Amniotic stem cell (primary cell): Measurements from ENCODE around the gene ASPN.

ENCODE experiments used
- DNase-seq: peaks from one replicate; lab custom pipeline; 2025; lab: John Stamatoyannopoulos, UW

Gene ASPN

DNA sequence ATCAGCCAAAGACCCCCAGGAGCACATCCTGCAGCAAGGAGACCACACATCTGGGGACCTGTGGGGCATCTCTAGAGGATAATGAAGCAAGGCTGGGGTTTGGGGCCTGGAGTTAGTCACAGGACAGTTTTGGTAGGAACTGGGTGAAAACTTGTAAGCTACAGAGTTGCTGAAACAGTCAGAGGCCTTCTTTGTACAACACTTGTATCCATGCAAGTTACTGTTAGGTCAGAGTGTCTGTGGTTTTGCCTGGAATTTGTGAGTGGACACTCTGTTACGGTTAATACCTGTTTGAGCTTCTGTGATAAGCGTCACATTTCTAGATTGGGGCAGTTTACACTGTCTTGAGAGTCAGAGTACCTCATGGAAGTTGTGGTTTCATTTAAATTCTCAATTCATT lies 22.6 kb upstream of the ASPN start:
- no peak for DNase-seq

DNA sequence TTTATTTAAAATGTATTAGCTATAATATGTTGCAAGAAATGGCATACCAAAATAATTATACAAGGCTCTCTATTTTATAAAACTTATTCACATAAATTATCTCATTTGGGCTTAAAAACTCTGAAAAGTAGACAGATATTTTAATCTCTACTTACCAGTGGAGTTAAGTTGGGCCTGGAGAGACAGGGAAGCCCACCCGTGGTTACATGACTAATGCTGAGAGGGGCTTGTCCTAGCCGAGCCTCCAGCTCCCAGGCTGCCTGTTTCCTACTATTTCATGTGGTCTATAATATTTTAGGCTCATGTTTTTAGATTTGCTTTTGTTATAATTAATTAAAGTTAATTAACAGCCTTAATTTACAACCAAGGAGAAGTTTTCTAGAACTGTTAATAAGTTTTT lies 20.9 kb upstream of the ASPN start:
- no peak for DNase-seq

DNA sequence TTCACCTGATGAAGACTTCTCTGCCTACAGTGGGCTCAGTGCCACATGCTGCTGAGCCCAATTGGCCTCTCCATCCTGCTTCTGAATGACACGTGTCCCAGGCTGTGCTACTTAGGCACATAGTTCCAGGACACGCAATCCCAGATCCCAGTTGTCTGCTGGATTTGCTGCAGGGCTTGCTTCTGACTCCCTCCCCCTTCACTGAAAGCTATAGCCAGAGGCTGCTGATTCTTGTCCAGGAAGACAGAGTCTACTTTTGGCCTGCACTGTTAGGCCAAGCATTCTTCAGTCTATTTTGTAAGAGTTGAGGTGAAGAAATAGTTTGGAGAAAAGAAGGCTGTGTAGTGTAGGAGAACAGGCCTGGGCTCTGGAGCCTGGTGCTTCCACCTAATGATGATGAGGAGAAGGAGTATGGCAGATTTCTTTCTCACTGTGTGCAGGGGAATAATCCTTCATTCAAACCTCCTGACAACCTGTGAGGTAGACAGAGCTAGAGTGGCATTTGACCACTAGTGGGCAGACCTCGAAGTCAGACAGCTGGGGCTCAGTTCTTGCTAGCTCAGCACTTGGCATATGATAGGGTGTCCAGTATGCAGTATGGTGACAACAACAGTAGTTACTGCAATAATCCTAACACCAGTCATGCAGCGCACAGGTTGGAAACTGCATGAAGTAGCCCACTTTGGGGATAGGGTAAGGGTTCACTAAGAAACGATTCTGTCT lies 19.5 kb upstream of the ASPN start:
- no peak for DNase-seq

DNA sequence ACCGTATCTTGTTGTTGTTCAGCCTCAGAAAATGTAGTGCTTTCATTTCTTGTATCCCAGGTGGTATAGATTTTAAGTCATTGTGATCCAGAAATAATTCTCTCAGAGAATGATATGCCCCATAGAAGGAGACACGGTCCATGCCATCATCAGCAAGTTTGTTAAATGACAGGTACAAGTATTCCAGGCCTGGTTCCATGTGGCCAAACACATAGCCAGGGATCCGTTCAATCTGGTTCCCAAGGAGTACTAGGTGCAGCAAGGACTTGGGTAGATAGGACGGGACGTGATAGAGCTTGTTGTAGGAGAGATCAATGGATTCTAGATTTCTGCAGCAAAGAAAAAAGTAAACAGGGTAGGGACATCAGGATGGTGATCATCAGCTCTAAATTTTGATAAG lies 18.4 kb upstream of the ASPN start:
- DNase-seq: no peak

DNA sequence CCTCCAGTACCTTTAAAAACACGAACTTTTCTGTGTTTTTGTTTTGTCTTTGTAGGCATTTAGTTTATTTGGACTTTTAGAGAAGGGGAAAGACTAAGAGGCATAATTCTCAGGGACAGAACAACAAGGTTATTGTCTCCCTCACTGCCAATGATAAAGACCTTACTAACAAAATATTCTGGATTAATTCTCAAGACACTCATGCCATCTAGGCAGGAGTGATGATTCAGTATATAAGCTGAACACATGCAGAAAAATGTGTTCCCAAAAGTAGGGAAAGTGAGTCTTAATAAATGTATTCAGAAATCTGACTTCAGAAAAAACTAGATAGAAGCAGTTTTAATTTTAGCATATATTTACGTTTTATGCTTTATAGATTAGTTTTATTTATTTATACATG lies 17.4 kb upstream of the ASPN start:
- no peak for DNase-seq

DNA sequence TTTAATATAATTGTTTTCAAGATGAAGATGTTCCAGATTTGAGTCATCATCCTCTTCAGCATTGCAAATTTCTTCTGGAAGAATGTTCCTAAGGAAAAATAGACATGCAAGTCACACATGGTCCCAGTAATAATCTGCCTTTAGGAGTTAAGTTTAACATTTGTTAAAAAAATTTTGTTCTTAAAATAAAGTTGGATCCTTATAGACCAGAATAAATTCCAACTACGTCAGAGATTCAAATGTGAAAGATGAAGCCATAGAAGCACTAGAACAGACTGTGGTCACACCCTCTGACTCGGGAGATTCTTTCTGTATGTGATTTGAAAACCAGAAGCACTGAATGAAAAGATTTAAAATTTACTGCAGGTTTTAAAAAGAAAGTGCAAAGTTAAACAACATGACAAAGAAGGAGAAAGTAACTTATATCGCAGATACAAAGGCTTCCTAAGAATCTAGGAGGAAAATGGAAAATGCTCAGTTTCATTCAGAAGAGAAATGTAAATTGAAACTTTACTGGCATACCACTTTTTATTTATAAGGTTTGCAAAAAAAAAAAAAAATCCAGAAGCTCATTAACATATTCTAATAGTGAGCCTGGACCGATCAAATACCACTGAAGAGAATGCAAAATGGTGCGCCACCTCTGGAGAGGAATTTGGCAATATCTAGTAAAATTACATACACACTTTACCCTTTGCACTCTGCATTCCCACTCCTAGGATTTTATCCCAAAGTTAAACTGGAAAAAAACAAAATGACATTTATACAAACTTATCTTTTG lies 14.3 kb upstream of the ASPN start:
- DNase-seq: no peak

DNA sequence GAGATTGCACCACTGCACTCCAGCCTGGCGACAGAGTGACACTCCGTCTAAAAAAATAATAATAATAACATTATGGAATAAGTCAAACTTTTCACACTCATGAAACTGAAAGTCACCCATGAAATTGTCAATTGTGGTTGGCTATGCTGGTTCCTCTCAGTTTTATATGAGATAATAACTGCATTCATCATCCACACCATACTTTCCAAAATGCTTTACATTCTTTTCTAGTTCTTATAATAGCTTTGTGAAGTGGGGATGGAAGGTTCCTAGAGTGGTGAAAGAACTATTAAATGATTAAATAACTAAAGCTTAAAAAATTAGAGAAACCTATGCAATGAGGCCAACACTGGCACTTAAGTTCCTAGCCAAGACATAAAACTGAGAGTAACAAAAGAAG lies 12.6 kb upstream of the ASPN start:
- no peak for DNase-seq

DNA sequence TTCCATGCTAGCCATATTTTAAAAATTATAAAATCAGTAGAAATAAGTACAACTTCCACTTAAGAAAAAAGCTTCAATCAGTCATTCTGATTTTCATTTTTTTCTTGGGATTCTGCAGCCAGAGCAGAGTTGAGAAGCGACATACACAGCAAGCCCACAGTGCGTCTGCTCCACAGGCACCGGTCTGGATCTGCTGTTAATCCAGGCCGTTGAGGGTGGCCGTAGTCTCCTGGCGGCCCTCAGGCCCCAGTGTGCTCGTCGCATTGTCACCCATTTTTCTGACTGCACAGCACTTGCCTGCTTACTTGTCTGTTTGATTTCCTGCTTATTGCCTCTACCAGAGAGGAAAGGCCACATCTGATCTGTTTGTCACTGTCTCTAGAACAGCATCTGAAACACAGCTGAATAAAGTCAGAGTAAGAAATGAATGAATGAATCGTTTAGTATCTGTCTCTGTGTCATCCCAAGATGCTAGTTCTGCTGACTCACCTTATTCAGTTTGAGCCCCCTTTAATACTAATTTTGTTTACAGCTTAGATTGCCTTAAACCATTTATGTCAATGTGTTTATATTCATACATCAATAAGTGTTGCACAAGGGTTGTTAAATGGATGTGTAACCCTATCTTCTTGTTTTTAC lies 11.6 kb upstream of the ASPN start:
- no peak for DNase-seq

DNA sequence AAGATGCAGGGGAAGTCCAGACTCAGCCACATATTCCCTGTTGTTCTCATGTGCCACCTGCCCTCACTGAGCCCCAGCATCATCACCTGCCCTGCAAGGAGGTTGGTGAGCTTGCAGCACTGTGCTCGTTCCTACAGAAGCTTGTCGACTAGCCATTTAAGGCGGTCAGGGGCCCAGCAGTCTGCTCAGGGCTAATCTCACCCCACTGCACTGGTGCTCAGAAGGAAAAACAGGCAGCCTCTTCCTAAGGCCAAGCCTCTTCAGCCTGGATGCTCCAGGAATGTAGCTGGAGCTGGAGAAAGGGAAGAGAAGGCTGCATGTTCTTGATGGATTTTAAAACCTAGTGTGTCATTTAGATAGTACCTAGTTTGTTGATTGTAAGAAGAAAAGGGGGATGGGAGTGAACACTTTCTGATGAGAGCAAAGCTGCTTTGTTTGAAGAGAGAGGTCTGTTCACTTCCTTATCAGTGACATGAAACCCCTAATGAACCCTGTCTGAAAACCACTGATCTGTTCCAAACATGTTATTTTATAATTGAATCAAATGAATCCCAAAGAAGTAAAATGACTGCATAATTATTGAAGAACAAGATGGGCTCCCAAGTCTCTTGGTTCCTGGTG lies 10.6 kb upstream of the ASPN start:
- DNase-seq: no peak

DNA sequence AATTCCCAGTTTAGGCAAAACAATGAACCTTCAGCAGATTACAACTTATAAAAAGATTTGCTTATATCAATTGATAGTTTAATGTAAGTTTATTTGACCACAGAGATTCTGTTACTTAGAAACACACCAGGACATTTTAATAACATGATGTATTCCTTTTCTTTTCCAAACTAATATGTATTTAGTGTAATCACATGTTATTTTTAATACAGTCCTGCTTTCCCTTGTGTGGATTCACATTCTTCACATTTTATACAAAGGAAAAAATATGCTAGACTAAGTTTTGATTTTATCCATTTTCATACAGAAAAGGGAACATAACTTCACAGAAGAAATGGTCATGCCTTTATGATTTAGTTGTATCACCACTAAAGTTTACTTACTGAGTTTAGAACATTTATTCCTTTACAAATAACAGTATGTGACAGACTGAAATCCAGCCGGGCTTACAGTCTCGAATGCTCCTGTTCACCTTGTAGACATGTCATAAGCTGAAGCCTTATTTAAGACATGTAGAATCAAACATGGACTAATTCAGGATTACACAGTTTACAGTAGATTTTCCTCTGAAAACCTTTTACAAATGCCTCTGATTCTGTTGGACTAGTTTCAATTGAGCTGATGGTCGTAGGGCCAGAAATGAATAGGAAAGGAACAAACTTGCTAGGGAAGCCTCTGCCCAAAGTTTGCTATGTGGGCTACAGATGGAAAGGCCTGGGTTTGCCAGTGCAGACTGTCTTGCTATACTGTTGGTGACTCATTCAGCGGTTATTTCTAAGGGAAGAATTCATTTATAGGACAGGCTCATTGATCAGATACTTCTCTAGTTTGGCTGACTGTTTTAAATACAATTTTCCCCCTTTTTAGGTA lies 6.6 kb upstream of the ASPN start:
- DNase-seq: no peak

DNA sequence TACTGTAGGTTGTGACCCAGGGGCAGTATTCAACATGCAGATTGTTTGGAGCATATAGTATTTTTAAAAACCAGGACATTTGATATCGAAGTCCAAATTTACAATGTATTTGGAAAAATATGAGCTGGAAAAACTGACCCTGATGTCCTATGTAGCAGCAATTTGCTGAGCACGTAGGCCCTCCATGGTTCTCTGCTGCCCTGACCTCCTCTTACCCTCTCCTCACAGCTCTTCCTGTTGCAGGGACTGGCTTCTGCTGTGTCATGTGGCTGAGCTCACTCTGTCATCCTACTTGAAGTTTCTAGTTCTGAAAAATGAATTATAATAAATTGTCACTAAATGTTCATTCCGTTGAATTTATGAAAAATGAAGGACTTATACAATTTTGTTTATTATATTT lies 4.1 kb upstream of the ASPN start:
- no peak for DNase-seq

DNA sequence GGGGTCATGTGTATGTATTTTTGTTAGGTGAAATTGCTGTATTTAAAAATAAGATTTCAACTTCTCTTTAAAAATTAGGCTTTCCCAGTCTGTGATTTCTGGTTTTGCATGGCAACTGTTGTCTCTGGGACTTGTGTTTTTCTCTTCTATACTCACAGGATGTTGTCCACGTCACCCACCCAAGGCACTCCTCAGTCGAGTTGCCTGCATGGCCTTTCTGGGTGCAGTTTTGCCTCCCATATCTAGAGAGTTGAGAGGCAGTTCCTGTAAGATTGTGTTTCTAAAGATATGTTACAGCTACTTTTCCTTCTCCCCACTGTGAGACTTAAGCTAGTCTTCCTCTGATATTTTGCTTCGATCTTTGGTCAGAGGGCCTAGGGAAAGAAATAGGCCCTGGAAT lies 2.3 kb upstream of the ASPN start:
- DNase-seq: no peak

DNA sequence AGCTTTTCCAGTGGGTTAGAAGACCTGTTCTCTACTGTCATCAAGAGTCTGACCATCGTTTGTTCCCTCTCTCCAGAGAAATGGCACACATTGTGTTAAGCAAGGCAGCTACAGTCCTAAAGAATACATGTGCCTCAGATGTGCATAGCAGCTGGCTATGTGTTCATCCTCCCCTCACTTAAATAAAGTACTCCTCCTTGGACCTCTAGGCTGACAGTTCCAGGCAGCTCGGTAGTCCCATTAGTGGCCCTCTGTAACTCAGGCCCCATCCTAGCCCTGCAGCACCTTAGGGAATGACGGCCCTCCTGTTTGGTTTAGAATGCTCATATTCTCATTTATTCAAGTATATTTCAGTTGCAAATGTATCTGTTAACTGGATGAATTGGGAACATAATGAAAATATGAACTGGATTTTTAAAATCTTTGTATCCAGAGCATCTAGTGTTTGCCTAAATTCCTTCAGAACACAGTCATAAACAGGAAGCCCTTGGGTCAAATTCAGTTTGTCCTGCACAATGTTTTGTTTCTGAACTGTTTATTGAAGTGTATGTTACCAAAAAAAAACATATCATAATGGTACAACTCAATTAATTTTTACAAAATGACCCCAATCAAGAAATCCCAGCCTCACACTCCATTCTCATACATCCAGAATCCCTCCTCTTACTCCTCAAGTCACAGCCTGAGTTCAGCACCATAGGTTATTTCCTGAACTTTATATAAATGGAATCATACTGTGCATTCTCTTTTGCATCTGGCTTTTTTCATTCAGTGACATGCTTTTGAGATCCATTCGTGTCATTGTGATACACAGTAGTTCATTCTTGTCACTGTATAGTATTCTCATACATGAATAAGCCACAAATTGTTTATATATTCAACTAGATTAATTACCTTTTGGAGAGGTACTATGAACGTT lies 1.6 kb upstream of the ASPN start:
- DNase-seq: no peak

DNA sequence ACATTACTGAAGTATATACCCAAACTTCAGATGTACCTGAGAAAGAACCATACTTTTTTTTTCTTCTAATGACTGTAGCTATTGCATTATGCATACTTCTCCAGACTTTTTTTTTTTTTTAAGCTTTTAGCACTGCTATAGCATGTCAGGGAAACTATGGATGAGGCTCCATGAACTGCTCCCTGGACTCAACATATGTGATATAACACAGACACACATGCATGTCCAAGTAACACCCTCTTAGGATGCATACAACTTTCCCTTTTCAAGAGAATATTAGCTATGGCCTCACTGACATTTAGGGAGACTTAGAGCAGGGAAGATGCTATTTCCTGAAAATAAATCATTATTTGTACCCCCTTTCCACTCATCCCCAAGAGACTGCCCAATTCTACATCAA lies 499 bp upstream of the ASPN start:
- DNase-seq: no peak

DNA sequence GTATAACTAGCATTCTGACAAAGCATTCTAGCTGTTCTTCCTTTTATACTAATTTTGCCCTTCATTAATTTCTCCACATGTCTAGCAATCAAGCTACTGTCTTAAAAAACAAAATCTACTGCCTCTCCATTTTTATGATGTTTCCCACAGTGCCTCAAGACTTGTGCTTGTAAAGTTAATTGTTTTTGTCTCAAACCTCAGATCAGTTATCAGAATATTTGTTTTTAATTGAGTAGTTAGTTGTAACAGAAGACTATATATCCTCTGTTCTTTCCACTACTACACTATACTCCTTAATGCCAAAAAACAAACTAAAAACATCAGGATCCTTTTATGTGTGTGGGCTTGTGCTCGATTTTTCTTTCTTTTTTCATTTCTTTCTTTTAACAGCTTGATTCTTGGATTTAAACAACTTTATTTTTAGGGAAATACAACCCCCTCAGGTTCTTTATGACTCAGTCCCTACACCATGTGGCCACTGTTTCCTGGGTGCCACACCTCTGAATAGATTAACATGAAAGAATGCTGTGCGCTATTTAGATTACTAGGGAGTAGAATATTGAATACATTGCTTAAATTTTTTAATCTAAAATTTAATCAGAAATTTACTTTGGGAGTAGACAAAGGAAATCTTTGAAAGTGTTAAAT lies 1.2 kb downstream of the ASPN start:
- DNase-seq: no peak

DNA sequence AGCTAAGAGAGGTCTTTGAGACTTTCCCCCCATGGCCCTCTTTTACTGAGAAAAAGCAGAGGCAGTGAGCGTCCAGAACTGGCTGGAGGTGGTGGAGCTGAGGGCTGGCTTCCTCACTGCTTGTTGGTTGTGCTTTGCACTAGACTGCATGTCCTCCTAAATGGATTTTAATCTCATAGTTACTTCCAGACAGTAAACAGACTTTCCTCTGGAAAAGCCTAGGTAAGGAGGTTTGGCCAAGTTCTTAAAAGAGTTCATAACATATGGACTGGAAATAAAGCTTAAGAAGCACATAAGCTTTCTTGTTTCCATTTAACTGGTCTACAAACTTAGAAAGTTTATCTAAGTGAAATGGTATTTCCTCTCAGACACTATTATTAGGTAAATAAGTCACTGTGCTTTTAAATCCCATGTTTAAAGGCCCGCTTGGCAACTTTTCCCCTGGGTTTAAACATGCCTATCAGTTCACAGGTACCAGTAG lies 2.0 kb downstream of the ASPN start:
- no peak for DNase-seq

DNA sequence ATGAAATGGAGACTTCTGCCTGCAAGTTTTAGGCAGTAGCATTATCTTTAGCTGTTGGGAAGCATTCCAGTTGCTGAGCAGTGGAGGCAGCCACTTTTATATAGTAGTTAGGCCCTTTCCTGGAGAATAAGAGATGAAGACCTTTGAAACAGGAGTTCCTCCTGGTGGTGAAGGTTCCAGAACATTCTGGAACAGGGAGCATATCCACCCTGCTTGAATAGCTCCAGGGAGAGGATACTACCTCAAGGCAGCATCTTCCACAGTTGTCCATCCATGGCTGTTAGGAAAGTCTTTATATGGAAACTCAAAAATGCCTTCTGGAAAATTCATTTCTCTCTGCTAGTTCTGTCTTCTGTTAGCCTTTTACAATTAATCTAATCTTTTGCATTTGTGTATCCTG lies 3.0 kb downstream of the ASPN start:
- no peak for DNase-seq

DNA sequence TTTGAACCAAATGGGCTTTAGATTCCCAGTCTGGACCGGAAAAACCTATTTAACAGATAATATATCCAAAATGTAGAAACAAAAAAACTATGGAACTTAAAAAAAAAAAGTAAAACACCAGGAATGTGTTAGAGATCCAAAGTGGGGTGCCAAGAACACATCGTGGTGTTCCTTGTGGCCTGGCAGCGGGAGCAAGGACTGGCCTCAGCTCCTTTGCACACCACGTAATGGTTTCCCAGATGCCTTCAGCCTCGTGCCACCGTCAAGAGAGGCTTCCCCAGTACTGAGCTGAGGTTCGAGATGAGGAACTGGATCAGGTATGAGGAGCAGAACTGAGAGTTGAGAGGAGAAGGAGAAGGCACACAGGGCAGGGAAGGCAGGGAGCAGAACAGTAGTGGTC lies 3.5 kb downstream of the ASPN start:
- DNase-seq: no peak

DNA sequence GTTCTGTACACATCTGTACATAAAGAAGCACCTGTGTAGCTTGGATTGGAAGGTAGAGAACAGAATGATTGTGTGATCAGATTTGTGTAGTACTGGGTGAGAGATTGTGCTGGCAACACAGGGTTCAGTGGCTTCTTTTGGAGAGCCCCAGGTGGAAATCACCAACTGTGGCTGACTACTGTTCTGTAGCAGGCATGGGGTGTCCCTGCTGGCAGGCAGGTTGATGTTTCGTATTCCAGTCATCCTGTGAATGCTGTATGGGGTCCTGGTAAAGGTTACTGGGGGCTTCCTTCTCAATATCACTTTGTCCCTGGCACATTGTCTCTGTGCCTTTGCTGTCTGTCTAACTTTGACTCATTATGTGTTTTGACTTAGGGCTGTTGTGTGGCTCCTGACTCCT lies 5.3 kb downstream of the ASPN start:
- no peak for DNase-seq

DNA sequence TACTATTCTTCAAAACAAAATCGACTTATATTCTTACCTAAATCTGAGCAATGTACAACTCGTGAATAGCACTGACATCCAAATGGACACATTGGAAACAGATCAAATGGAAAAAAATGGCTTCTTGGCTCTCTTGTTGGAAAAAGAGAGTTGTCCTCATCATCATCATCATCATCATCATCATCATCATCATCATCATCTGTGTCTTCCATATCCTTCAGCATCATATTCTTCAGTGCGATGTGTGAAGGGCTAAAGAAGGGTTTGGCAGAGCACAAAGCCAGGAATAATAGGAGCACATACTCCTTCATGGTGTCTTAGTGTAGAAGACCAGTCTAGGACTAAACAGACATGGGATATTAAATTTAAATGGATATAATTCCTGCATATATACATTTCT lies 7.7 kb downstream of the ASPN start:
- DNase-seq: no peak
